Activated CD4-positive, alpha-beta T cell treated with anti-CD3 and anti-CD28 coated beads, Interleukin-2, amount 50 U/mL, for 1 hour (primary cell): ENCODE data around the gene KLHL30.
A peak's percentile ranks its signal among the peaks of the same experiment; 100 is the strongest.

Source experiments
- DNase-seq: peaks from one replicate; pipeline ENCODE4 v3.0.0-alpha.2; 2020

Gene KLHL30

DNA sequence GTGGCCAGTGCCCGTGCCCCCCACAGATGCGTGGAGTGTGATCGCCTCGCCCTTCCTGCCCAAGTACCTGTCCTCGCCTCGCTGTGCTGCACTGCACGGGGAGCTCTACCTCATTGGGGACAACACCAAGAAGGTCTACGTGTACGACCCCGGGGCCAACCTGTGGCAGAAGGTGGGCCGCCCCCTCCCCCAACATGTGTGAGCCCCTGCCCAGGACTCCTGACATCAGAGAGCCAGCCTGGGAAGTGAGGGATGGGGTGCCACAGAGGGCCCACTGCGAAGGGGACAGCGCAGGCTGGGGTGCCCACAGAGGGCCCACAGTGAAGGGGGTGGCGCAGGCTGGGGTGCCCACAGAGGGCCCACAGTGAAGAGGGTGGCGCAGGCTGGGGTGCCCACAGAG, 10.5 kb downstream of the KLHL30 start:
- no peak for DNase-seq

- no peak for DNase-seq
Observed at GRCh38 chr2:238149841-238150572, 11.5 kb downstream of the KLHL30 start.

- no peak for DNase-seq
Observed at GRCh38 chr2:238150686-238151085, 12.2 kb downstream of the KLHL30 start.

- no peak for DNase-seq
Observed at GRCh38 chr2:238151205-238151604, 12.7 kb downstream of the KLHL30 start.

DNA sequence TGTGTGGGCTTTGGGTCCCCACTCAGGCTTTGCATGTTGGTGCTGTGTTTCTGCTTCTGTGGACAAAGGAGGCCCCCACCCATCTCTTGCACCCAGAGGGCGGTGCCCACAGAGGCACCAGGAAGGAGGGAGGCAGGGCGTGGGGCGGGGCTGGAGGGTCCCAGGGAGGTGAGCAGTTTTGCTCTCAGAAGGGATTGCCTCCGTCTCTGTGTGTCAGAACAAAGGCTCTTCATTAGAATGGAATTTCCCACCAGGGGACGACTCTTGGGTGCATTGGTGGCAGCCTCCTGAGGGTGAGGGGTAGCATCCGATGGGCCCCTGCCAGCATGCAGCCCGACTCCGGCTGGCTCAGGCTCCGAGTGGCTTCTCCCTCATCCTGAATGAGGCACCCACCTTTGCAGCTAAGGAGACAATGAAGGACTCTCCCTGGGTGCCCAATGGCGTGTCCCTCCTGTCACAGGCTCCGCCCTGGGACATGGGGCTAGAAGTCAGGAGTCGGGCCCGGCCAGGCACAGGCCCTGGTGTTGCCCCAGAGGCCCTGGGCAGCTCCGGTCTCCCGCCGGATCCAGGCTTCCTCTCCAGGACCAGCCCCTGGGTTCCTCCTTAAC, 13.3 kb downstream of the KLHL30 start:
- DNase-seq: no peak

GRCh38 chr2:238152771-238153688, 14.6 kb downstream of the KLHL30 start:
- DNase-seq: no peak

GRCh38 chr2:238154570-238154969, 16.1 kb downstream of the KLHL30 start:
- DNase-seq: no peak

DNA sequence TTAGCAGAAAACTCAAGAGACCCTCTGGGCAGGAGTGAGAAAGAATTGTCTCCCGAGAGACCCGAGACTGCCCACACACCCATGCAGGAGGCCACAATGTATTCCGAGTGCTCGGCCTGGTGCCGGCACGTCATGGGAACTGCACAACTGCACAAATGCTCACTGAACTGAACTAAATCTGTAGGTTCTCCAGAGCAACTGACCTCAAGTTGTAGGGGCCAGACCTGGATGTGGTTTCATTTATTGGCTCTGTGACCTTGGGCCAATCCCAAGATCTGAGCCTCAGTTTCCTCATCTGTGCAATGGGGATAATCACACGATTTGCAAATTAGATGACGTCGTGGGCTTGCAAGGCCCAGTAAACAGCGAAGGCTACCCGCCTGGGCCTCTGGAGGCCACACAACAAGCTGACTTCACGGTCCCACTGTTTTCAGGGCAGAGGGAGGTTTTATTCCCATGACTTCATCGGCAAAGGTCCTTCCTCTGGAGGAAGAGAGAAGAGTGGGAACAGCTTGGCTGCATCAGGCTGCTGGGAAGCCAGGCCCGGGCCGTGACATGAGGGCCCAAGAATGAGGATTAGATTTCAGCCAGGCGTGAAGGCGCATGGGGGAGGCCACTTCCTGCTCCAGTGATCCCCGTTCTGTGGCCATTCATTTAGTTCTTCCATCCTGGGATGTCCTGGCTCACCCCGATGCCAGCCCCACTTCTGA, 16.7 kb downstream of the KLHL30 start:
- no peak for DNase-seq

GRCh38 chr2:238155761-238156694, 17.6 kb downstream of the KLHL30 start:
- no peak for DNase-seq

GRCh38 chr2:238157506-238158017, 19.1 kb downstream of the KLHL30 start:
- DNase-seq: no peak

- no peak for DNase-seq
Observed at GRCh38 chr2:238158018-238158508, 19.6 kb downstream of the KLHL30 start.

GRCh38 chr2:238158509-238159070, 20.1 kb downstream of the KLHL30 start, which contains the start of gene ERFE:
Gene ERFE (plus strand): TSS chr2:238158970. CDS start chr2:238159008, 38 bp downstream.
- peak; percentile 38 for DNase-seq

GRCh38 chr2:238159071-238159539, 20.6 kb downstream of the KLHL30 start:
- peak; percentile 13 for DNase-seq

- DNase-seq: no peak
Observed at GRCh38 chr2:238159661-238160205, 21.3 kb downstream of the KLHL30 start.

- DNase-seq: no peak
Observed at GRCh38 chr2:238160206-238161129, 22.0 kb downstream of the KLHL30 start.

- no peak for DNase-seq
Observed at GRCh38 chr2:238161291-238162051, 23.0 kb downstream of the KLHL30 start.

DNA sequence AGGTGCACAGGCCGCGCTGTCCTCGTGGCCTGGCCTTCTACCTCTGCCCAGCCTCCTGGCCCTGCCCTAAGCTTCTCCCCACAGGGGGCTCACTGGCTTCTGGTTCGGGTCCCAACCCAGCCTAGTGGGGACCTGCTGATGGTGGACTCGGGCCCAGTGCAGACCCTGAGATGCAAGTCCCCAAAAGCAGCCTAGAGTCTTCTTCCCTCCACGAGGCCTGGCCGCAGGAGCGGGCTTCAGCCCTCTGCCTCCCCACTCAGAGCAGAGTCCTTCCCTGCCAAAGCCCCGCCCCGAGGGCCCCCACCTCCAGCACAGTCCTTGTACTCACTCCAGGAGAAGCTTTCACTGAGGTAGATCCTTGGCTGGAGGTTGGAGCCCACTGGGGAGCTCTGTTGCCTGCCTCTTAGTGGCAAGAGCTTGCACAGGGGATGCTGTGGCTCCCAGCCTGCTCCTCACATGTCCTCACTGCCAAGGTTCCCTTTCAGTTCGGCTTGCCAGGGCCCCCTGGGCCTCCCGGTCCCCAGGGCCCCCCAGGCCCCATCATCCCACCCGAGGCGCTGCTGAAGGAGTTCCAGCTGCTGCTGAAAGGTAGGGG, 23.9 kb downstream of the KLHL30 start:
- no peak for DNase-seq

DNA sequence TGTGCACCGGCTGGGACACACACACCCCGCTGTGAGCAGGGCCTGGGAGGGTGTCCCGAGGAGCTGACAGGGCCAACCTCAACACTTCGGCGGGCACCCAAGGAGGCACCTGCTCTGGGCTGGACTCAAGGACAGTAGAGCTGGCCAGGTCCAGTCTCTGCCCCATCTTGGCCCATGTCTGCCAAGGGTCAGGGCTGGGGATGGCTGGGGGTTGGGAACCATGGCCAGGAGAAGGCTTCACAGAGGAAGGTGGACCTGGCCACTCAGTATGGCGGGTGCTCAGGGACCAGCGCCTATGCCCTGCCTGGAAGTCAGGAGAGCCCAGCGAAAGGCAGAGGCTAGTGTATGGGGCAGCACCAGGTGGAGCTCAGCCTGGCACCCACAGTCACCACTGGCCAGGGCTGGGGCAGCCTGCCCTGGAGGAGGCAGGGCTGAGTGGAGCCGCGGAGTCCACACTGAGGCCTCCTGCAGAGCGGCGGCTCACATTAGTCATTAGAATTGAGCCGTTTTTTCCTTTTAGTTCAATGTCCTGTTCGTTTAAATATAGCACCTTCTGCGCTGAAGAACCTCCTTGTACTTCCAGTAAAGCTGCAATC, 24.5 kb downstream of the KLHL30 start:
- DNase-seq: no peak
